WTC11 (cell line): Measurements from ENCODE around the gene GJB3.
"Not testable (repeated sequence)": the region's sequence is repeated elsewhere in the genome, so short reads cannot be mapped to it uniquely, and the experiment has no call there.

ENCODE experiments used
- ETV6 ChIP-seq: sonication (generic); formaldehyde crosslinking; IDR thresholded peaks from 2 replicates; pipeline ENCODE4 v1.8.1; 2022; ENCODE audit warnings: mild to moderate bottlenecking, missing genetic modification reagents
- JUN ChIP-seq: sonication (generic); formaldehyde crosslinking; IDR thresholded peaks from 2 replicates; pipeline ENCODE4 v1.8.0; 2023; ENCODE audit warnings: mild to moderate bottlenecking, missing genetic modification reagents
- NR2C2 ChIP-seq: sonication (generic); formaldehyde crosslinking; IDR thresholded peaks from 2 replicates; pipeline ENCODE4 v1.8.0; 2022; ENCODE audit warnings: mild to moderate bottlenecking, missing genetic modification reagents
- NR3C1 ChIP-seq: sonication (generic); formaldehyde crosslinking; conservative IDR thresholded peaks from 2 replicates; pipeline ENCODE4 v1.8.1; 2023; ENCODE audit warnings: low read depth, mild to moderate bottlenecking, missing genetic modification reagents
- PRRX2 ChIP-seq: fragments of 250-450 bp; sonication (Bioruptor Pico); IDR thresholded peaks from 2 replicates; pipeline ENCODE4 v1.8.0; 2021; ENCODE audit warnings: mild to moderate bottlenecking
- TF ChIP-seq, protein P1 (sequence below): fragments of 200-600 bp; IDR thresholded peaks from 2 replicates; pipeline ENCODE4 v1.8.0; 2022; ENCODE audit warnings: antibody characterized with exemption
- TF ChIP-seq, protein P2 (sequence below): sonication (generic); formaldehyde crosslinking; IDR thresholded peaks from 2 replicates; pipeline ENCODE4 v1.8.0; 2023; ENCODE audit warnings: missing genetic modification reagents, mild to moderate bottlenecking, borderline replicate concordance
- TF ChIP-seq, protein P3 (sequence below): fragments of 250-450 bp; sonication (Bioruptor Pico); IDR thresholded peaks from 2 replicates; pipeline ENCODE4 v2.1.2; 2022; ENCODE audit warnings: mild to moderate bottlenecking, moderate library complexity
- TF ChIP-seq, protein P4 (sequence below): sonication (generic); formaldehyde crosslinking; IDR thresholded peaks from 2 replicates; pipeline ENCODE4 v1.8.1; 2022; ENCODE audit warnings: low read depth, mild to moderate bottlenecking, moderate library complexity, missing genetic modification reagents, borderline replicate concordance
- TF ChIP-seq, protein P5 (sequence below): sonication (generic); formaldehyde crosslinking; IDR thresholded peaks from 2 replicates; pipeline ENCODE4 v1.8.1; 2023; ENCODE audit warnings: mild to moderate bottlenecking, missing genetic modification reagents, moderate library complexity
- TF ChIP-seq, protein P6 (sequence below): sonication (generic); formaldehyde crosslinking; IDR thresholded peaks from 2 replicates; pipeline ENCODE4 v1.8.0; 2022; ENCODE audit warnings: mild to moderate bottlenecking, missing genetic modification reagents

DNA sequence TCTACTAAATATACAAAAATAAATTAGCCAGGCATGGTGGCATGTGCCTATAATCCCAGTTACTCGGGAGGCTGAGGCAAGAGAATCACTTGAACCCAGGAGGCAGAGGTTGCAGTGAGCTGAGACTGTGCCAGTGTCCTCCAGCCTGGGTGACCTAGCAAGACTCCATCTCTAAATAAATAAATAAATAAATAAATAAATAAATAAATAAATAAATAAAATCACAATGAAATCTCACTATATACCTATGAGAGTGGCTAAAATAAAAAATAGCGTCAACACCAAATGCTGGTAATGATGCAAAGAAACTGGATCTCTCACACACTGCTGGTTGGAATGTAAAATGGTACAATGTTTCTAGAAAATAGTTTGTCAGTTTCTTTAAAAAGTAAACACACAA, 37.8 kb downstream of the GJB3 start:
- TF ChIP-seq, protein P1, sequence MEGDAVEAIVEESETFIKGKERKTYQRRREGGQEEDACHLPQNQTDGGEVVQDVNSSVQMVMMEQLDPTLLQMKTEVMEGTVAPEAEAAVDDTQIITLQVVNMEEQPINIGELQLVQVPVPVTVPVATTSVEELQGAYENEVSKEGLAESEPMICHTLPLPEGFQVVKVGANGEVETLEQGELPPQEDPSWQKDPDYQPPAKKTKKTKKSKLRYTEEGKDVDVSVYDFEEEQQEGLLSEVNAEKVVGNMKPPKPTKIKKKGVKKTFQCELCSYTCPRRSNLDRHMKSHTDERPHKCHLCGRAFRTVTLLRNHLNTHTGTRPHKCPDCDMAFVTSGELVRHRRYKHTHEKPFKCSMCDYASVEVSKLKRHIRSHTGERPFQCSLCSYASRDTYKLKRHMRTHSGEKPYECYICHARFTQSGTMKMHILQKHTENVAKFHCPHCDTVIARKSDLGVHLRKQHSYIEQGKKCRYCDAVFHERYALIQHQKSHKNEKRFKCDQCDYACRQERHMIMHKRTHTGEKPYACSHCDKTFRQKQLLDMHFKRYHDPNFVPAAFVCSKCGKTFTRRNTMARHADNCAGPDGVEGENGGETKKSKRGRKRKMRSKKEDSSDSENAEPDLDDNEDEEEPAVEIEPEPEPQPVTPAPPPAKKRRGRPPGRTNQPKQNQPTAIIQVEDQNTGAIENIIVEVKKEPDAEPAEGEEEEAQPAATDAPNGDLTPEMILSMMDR, result not testable (repeated sequence)
- not testable (repeated sequence) for TF ChIP-seq PRRX2 (CRISPR knock-in tag); NR3C1 (CRISPR knock-in tag); NR2C2; ETV6; JUN (CRISPR knock-in tag)
- TF ChIP-seq, protein P2, sequence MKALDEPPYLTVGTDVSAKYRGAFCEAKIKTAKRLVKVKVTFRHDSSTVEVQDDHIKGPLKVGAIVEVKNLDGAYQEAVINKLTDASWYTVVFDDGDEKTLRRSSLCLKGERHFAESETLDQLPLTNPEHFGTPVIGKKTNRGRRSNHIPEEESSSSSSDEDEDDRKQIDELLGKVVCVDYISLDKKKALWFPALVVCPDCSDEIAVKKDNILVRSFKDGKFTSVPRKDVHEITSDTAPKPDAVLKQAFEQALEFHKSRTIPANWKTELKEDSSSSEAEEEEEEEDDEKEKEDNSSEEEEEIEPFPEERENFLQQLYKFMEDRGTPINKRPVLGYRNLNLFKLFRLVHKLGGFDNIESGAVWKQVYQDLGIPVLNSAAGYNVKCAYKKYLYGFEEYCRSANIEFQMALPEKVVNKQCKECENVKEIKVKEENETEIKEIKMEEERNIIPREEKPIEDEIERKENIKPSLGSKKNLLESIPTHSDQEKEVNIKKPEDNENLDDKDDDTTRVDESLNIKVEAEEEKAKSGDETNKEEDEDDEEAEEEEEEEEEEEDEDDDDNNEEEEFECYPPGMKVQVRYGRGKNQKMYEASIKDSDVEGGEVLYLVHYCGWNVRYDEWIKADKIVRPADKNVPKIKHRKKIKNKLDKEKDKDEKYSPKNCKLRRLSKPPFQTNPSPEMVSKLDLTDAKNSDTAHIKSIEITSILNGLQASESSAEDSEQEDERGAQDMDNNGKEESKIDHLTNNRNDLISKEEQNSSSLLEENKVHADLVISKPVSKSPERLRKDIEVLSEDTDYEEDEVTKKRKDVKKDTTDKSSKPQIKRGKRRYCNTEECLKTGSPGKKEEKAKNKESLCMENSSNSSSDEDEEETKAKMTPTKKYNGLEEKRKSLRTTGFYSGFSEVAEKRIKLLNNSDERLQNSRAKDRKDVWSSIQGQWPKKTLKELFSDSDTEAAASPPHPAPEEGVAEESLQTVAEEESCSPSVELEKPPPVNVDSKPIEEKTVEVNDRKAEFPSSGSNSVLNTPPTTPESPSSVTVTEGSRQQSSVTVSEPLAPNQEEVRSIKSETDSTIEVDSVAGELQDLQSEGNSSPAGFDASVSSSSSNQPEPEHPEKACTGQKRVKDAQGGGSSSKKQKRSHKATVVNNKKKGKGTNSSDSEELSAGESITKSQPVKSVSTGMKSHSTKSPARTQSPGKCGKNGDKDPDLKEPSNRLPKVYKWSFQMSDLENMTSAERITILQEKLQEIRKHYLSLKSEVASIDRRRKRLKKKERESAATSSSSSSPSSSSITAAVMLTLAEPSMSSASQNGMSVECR (CRISPR knock-in tag), result not testable (repeated sequence)
- TF ChIP-seq, protein P3, sequence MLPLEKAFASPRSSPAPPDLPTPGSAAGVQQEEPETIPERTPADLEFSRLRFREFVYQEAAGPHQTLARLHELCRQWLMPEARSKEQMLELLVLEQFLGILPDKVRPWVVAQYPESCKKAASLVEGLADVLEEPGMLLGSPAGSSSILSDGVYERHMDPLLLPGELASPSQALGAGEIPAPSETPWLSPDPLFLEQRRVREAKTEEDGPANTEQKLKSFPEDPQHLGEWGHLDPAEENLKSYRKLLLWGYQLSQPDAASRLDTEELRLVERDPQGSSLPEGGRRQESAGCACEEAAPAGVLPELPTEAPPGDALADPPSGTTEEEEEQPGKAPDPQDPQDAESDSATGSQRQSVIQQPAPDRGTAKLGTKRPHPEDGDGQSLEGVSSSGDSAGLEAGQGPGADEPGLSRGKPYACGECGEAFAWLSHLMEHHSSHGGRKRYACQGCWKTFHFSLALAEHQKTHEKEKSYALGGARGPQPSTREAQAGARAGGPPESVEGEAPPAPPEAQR (CRISPR knock-in tag), result not testable (repeated sequence)
- TF ChIP-seq, protein P4, sequence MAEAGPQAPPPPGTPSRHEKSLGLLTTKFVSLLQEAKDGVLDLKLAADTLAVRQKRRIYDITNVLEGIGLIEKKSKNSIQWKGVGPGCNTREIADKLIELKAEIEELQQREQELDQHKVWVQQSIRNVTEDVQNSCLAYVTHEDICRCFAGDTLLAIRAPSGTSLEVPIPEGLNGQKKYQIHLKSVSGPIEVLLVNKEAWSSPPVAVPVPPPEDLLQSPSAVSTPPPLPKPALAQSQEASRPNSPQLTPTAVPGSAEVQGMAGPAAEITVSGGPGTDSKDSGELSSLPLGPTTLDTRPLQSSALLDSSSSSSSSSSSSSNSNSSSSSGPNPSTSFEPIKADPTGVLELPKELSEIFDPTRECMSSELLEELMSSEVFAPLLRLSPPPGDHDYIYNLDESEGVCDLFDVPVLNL (CRISPR knock-in tag), result not testable (repeated sequence)
- TF ChIP-seq, protein P5, sequence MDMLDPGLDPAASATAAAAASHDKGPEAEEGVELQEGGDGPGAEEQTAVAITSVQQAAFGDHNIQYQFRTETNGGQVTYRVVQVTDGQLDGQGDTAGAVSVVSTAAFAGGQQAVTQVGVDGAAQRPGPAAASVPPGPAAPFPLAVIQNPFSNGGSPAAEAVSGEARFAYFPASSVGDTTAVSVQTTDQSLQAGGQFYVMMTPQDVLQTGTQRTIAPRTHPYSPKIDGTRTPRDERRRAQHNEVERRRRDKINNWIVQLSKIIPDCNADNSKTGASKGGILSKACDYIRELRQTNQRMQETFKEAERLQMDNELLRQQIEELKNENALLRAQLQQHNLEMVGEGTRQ (CRISPR knock-in tag), result not testable (repeated sequence)
- TF ChIP-seq, protein P6, sequence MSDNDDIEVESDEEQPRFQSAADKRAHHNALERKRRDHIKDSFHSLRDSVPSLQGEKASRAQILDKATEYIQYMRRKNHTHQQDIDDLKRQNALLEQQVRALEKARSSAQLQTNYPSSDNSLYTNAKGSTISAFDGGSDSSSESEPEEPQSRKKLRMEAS (CRISPR knock-in tag), result not testable (repeated sequence)
